Trophoblast cell (in vitro differentiated cells and primary cell): Measurements from ENCODE around the gene C4orf51.
A peak's percentile ranks its signal among the peaks of the same experiment; 100 is the strongest.

Experiments used
- DNase-seq, 2 donors: peaks; one replicate each; pipeline ENCODE4 v3.0.0-alpha.2; 2016
- H2AFZ ChIP-seq: 2 replicates; pipeline ENCODE4 v1.6.1; 2013; ENCODE audit warnings: low read length, moderate library complexity, mild to moderate bottlenecking; ENCODE audit not compliant: insufficient read depth, poor library complexity
- H2AK5ac ChIP-seq: 2 replicates; pipeline ENCODE4 v1.6.1; 2013; ENCODE audit warnings: mild to moderate bottlenecking, low read length
- H2BK120ac ChIP-seq: 2 replicates; pipeline ENCODE4 v1.6.1; 2013; ENCODE audit warnings: low read length, mild to moderate bottlenecking, moderate library complexity; ENCODE audit not compliant: insufficient read depth, poor library complexity
- H2BK12ac ChIP-seq: 2 replicates; pipeline ENCODE4 v1.6.1; 2013; ENCODE audit warnings: mild to moderate bottlenecking, low read length, moderate library complexity
- H2BK5ac ChIP-seq: 2 replicates; pipeline ENCODE4 v1.6.1; 2013; ENCODE audit warnings: low read length, low read depth, moderate library complexity, mild to moderate bottlenecking; ENCODE audit not compliant: poor library complexity
- H3K14ac ChIP-seq: 2 replicates; pipeline ENCODE4 v1.6.1; 2013; ENCODE audit warnings: mild to moderate bottlenecking, low read length
- H3K18ac ChIP-seq: 2 replicates; pipeline ENCODE4 v1.6.1; 2013; ENCODE audit warnings: mild to moderate bottlenecking, low read length
- H3K23ac ChIP-seq: 2 replicates; pipeline ENCODE4 v1.6.1; 2013; ENCODE audit warnings: low read length
- H3K27ac ChIP-seq: 2 replicates; pipeline ENCODE4 v1.5.1; 2013; ENCODE audit warnings: low read depth, mild to moderate bottlenecking, inconsistent platforms, low read length, moderate library complexity
- H3K27me3 ChIP-seq: 2 replicates; pipeline ENCODE4 v1.6.1; 2013; ENCODE audit warnings: inconsistent platforms, mild to moderate bottlenecking, low read length, moderate library complexity; ENCODE audit not compliant: insufficient read depth
- H3K36me3 ChIP-seq, 2 experiments: 1 replicate in 1 of 2; 2 replicates in 1 of 2; pipeline ENCODE4 v1.6.1; 2013; ENCODE audit warnings: low read length in 2 of 2, mild to moderate bottlenecking in 2 of 2, moderate library complexity in 1 of 2; ENCODE audit not compliant: insufficient read depth in 2 of 2, control insufficient read depth in 1 of 2
- H3K4ac ChIP-seq: 2 replicates; pipeline ENCODE4 v1.6.1; 2013; ENCODE audit warnings: low read depth, mild to moderate bottlenecking, low read length, moderate library complexity
- H3K4me1 ChIP-seq, 2 experiments: 1 replicate in 1 of 2; 2 replicates in 1 of 2; pipeline ENCODE4 v1.6.1; 2013; ENCODE audit warnings: low read length in 2 of 2, mild to moderate bottlenecking in 2 of 2, moderate library complexity in 1 of 2; ENCODE audit not compliant: insufficient read depth in 2 of 2, control insufficient read depth in 1 of 2
- H3K4me2 ChIP-seq: 2 replicates; pipeline ENCODE4 v1.6.1; 2013; ENCODE audit warnings: inconsistent platforms, mild to moderate bottlenecking, low read length, moderate library complexity
- H3K4me3 ChIP-seq: 2 replicates; pipeline ENCODE4 v1.5.1; 2013; ENCODE audit warnings: mild to moderate bottlenecking, low read depth, low read length, inconsistent platforms
- H3K79me1 ChIP-seq: one replicate; pipeline ENCODE4 v1.6.1; 2013; ENCODE audit warnings: low read length
- H3K79me2 ChIP-seq: 2 replicates; pipeline ENCODE4 v1.6.1; 2013; ENCODE audit warnings: low read length, mild to moderate bottlenecking; ENCODE audit not compliant: control insufficient read depth, insufficient read depth, poor library complexity
- H3K9ac ChIP-seq: 2 replicates; pipeline ENCODE4 v1.6.1; 2013; ENCODE audit warnings: mild to moderate bottlenecking, low read length
- H3K9me3 ChIP-seq: 2 replicates; pipeline ENCODE4 v1.6.1; 2013; ENCODE audit warnings: low read depth, mild to moderate bottlenecking, control low read depth, inconsistent platforms, low read length; ENCODE audit not compliant: insufficient read depth
- H4K12ac ChIP-seq: 2 replicates; pipeline ENCODE4 v1.6.1; 2013; ENCODE audit warnings: low read depth, mild to moderate bottlenecking, low read length, moderate library complexity
- H4K8ac ChIP-seq: 2 replicates; pipeline ENCODE4 v1.6.1; 2013; ENCODE audit warnings: low read depth, mild to moderate bottlenecking, low read length, moderate library complexity
- H4K91ac ChIP-seq: one replicate; pipeline ENCODE4 v1.6.1; 2013; ENCODE audit warnings: low read depth, mild to moderate bottlenecking, low read length, moderate library complexity
- WGBS: extraction: QIAGEN DNeasy Blood & Tissue Kit; methylation state at CpG from one replicate; pipeline ENCODE4 v1.1.7; 2013; ENCODE audit warnings: missing lambda C conversion rate; ENCODE audit not compliant: insufficient read length, insufficient coverage; ENCODE audit errors: extremely low coverage; 5-methylcytosine and 5-hydroxymethylcytosine counted together

Gene C4orf51

DNA sequence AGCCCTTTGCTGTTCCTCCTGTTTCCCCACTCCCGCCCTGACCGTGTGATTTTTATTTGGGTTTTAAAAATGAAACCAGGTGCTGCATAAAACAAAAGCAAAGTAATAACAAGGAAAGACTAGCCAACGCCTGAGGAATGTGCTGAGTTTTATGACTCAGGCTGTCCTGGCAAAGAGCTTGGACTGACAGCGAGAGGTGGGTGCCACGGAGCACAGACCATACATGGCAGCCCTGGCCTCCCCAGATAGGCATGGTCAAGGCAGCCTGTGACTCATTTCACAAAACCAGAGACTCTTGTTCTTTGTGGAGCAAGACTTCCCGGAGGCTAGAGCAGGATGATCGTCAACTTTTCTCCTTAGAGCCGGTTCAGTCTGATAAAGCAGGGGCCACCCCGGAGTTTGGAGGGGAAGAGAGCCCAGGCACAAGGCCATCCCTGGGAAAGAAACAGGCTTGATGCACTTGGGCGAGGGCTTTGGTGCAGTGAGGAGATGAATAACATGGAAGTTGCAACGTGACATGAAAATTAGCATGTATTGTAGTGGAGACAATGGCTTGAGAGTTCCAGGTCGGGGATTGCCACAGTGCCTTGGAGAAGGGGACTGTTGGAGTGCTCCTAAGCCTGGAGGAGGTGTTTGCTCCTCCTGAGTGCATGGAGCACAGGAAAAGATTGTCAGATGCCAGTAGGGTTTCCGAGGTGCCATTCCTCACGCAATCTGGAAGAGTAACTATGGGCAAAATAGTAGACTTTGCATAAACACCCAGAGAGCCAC is 54.8 kb downstream of the C4orf51 start:
- peak overlapping the region; percentile 73 for H4K12ac ChIP-seq
- peak overlapping the region; percentile 98 for H3K18ac ChIP-seq
- H2BK5ac ChIP-seq, result peak overlapping the region; percentile 100
- H3K27me3 ChIP-seq, result no peaks in the 10 kb centered on the region
- peak overlapping the region; percentile 94 for H4K8ac ChIP-seq
- peak overlapping the region; percentile 94 for H3K4ac ChIP-seq
- peak overlapping the region; percentile 90 for H3K14ac ChIP-seq
- H2BK120ac ChIP-seq, result peak overlapping the region; percentile 99
- H3K4me1 ChIP-seq, result peaks cover 26 to 28% of the 10 kb centered on the region in 2 experiments
- H3K4me3 ChIP-seq, result no peak overlapping the region
- WGBS, result no CpG with 5 or more reads among the region's 14 CpGs
- peaks cover 39% of the 10 kb centered on the region for H3K79me1 ChIP-seq
- H3K27ac ChIP-seq, result peak overlapping the region; percentile 100
- peak overlapping the region; percentile 61 for H3K4me2 ChIP-seq
- peak overlapping the region; percentile 99 for H2BK12ac ChIP-seq
- H3K9me3 ChIP-seq, result no peaks in the 10 kb centered on the region
- H3K79me2 ChIP-seq, result peaks cover 8% of the 10 kb centered on the region
- H2AK5ac ChIP-seq, result peak overlapping the region; percentile 89
- H3K23ac ChIP-seq, result peak overlapping the region; percentile 0
- H3K36me3 ChIP-seq, result no peaks in the 10 kb centered on the region
- peak overlapping the region; percentile 74 for H2AFZ ChIP-seq
- peak overlapping the region; percentile 100 for H4K91ac ChIP-seq
- H3K9ac ChIP-seq, result peak overlapping the region; percentile 82
- peak; percentile 94 to 95 for DNase-seq

DNA sequence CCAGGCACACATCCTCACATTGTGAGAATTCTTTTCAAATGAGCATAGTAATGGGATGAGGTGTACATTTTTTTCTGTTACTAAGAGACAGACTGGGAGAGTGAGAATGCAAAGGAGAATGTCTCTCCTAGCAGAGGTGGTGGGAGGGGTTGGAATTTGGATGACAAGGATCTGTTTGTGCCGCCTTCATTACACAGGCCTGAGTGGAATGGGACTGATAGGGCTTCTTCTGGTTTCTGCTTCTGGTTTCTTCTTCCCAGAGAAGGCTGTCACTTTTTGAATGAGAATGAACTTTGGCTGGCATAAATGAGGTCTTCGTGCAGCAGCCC is 55.4 kb downstream of the C4orf51 start:
- Histone ChIP-seq H4K8ac (no peak overlapping the region), H3K36me3 (no peaks in the 10 kb centered on the region), H2AK5ac (no peak overlapping the region), H3K4me1 (peaks cover 28% of the 10 kb centered on the region in 2 experiments), H3K14ac (peak overlapping the region; percentile 90), H2BK5ac (no peak overlapping the region), H3K4me3 (no peak overlapping the region), H3K23ac (no peak overlapping the region), H3K4ac (no peak overlapping the region), H3K9me3 (no peaks in the 10 kb centered on the region), H3K4me2 (peak overlapping the region; percentile 61), H2BK120ac (no peak overlapping the region), H3K27ac (peak overlapping the region; percentile 100), H3K79me1 (peaks cover 39% of the 10 kb centered on the region), H2BK12ac (no peak overlapping the region), H3K79me2 (peaks cover 8% of the 10 kb centered on the region), H2AFZ (no peak overlapping the region), H4K12ac (no peak overlapping the region), H4K91ac (peak overlapping the region; percentile 100), H3K18ac (no peak overlapping the region), H3K9ac (no peak overlapping the region), H3K27me3 (no peaks in the 10 kb centered on the region)
- WGBS, result no CpG with 5 or more reads among the region's 2 CpGs
- DNase-seq, result peak; percentile 88 to 96

DNA sequence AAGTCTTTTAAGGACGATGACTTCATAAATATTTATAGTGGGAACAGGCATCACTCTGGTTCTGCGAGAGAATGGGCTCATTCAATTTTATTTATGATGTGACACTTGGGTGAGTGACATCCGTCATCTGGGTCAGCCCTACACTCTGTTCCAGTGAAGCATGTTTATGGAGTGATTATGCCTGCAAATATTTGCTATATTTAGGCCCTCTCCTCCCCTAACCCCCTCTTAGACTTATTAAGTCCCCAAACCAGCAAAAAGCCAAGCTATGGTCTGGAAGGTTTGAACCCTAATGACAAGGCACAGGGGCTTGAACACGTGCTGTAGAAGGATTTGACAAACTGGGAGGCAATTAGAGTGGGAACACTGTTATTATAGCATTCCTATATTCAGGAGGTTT is 55.9 kb downstream of the C4orf51 start:
- Histone ChIP-seq H3K4me2 (peak overlapping the region; percentile 17), H3K14ac (peak overlapping the region; percentile 36), H3K79me2 (peaks cover 8% of the 10 kb centered on the region), H2AFZ (no peak overlapping the region), H3K36me3 (no peaks in the 10 kb centered on the region), H2BK5ac (peak overlapping the region; percentile 48), H3K4me3 (no peak overlapping the region), H3K79me1 (peaks cover 41% of the 10 kb centered on the region), H3K4me1 (peaks cover 28 to 29% of the 10 kb centered on the region in 2 experiments), H2BK12ac (peak overlapping the region; percentile 81), H4K8ac (peak overlapping the region; percentile 30), H4K12ac (no peak overlapping the region), H3K9ac (no peak overlapping the region), H3K27ac (peak overlapping the region; percentile 84), H2BK120ac (peak overlapping the region; percentile 40), H3K9me3 (no peaks in the 10 kb centered on the region), H3K27me3 (no peaks in the 10 kb centered on the region), H3K23ac (no peak overlapping the region), H2AK5ac (no peak overlapping the region), H3K18ac (peak overlapping the region; percentile 3), H3K4ac (peak overlapping the region; percentile 9), H4K91ac (peak overlapping the region; percentile 42)
- WGBS, result no CpG with 5 or more reads among the region's 4 CpGs
- DNase-seq, result no peak

DNA sequence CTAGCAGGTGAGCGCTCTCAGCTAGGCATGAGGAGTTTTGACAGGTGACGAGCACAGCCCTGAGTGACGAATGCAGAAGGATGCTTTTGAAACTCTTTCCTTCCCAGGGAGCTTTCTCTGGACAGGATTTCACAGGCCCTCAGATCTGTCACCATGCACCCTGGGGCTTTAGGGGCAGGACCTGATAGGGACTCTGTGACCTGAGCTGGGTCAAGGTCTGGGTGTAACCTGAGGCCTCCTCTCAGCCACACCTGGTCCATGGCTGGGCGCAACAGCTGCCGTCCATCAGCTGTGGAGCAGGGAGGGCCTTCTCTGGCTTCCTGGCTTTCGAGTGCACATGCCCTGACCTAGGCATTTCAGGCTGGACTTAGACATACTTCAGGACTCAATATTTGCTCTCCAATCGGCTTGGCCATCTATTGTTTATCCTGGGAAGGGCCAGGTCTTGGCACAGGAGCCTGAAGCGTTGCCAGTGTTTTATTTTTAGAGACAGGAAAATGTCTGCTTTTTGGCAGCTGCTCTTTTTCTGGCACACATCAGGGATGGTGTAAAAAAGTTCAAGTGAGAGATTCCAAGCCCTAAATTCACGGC is 56.4 kb downstream of the C4orf51 start:
- Histone ChIP-seq H2BK5ac (peak overlapping the region; percentile 48), H2AK5ac (no peak overlapping the region), H3K9ac (no peak overlapping the region), H4K91ac (peak overlapping the region; percentile 42), H3K23ac (no peak overlapping the region), H4K8ac (peak overlapping the region; percentile 8), H3K9me3 (no peaks in the 10 kb centered on the region), H3K27me3 (no peaks in the 10 kb centered on the region), H2BK12ac (peak overlapping the region; percentile 81), H3K4me3 (no peak overlapping the region), H3K79me1 (peaks cover 42% of the 10 kb centered on the region), H3K79me2 (peaks cover 8% of the 10 kb centered on the region), H4K12ac (no peak overlapping the region), H3K27ac (peak overlapping the region; percentile 84), H3K18ac (no peak overlapping the region), H3K14ac (peak overlapping the region; percentile 58), H3K4me1 (peaks cover 28 to 30% of the 10 kb centered on the region in 2 experiments), H2AFZ (no peak overlapping the region), H2BK120ac (peak overlapping the region; percentile 59), H3K36me3 (no peaks in the 10 kb centered on the region), H3K4ac (no peak overlapping the region), H3K4me2 (no peak overlapping the region)
- peak; percentile 76 to 84 for DNase-seq
- WGBS, result no CpG with 5 or more reads among the region's 9 CpGs
